ENCODE measurements around the gene STXBP4. TPM values are rescaled to one million over a fixed set of nuclear protein-coding genes. Genes with fewer than 3 reads are reported as not detected.

Gene STXBP4
- total RNA-seq, 1 experiment from 2014 or later = 12.0 TPM

- TF ChIP-seq CREB1 (CRISPR knock-in tag; IDR thresholded peaks at IDR 0.05) = no peak
- TF ChIP-seq AR (CRISPR knock-in tag; IDR thresholded peaks at IDR 0.05) = no peak
Observed at GRCh38 chr17:54947396-54947795, 21.2 kb upstream of the STXBP4 start (continued).

- H3K36me3 Mint-ChIP-seq = peaks cover 60% of the 10 kb centered on the region
- no peaks in the 10 kb centered on the region for H3K9me3 Mint-ChIP-seq
- ChIA-PET POLR2A (no interaction called here), CTCF (no interaction called here)
- H3K4me1 Mint-ChIP-seq = no peaks in the 10 kb centered on the region
- no peak overlapping the region for H3K4me3 Mint-ChIP-seq
- ATAC-seq (no peak), DNase-seq (ENCODE audit: low spot score) (no peak)
- H3K27me3 Mint-ChIP-seq (ENCODE audit: low read depth) = no peaks in the 10 kb centered on the region
- H3K27ac Mint-ChIP-seq = no peak overlapping the region
- TF ChIP-seq NR2C2 (CRISPR knock-in tag; IDR thresholded peaks at IDR 0.05) = no peak
- TF ChIP-seq ZNF263 (CRISPR knock-in tag; IDR thresholded peaks at IDR 0.05; ENCODE audit: low read depth) = no peak
- TF ChIP-seq E2F4 (CRISPR knock-in tag; IDR thresholded peaks at IDR 0.05; ENCODE audit: borderline replicate concordance, low read depth) = no peak
- TF ChIP-seq ZNF396 (CRISPR knock-in tag; IDR thresholded peaks at IDR 0.05; ENCODE audit: borderline replicate concordance) = no peak
- no peak for TF ChIP-seq ZNF512 (CRISPR knock-in tag; IDR thresholded peaks at IDR 0.05; ENCODE audit: borderline replicate concordance)
- TF ChIP-seq ERG (CRISPR knock-in tag; IDR thresholded peaks at IDR 0.05) = no peak
- TF ChIP-seq SMAD4 (CRISPR knock-in tag; IDR thresholded peaks at IDR 0.05) = no peak
- no peak for TF ChIP-seq USF1 (CRISPR knock-in tag; IDR thresholded peaks at IDR 0.05)
- TF ChIP-seq TP53 (CRISPR knock-in tag; IDR thresholded peaks at IDR 0.05) = no peak
- TF ChIP-seq MAX (CRISPR knock-in tag; IDR thresholded peaks at IDR 0.05) = no peak
- TF ChIP-seq E2F5 (CRISPR knock-in tag; IDR thresholded peaks at IDR 0.05) = no peak
- TF ChIP-seq NR1H2 (CRISPR knock-in tag; IDR thresholded peaks at IDR 0.05) = no peak
- no peak for TF ChIP-seq FOXP1 (CRISPR knock-in tag; IDR thresholded peaks at IDR 0.05; ENCODE audit: borderline replicate concordance)
- TF ChIP-seq ZNF532 (CRISPR knock-in tag; IDR thresholded peaks at IDR 0.05; ENCODE audit: borderline replicate concordance) = no peak
- no peak for TF ChIP-seq RELA (CRISPR knock-in tag; IDR thresholded peaks at IDR 0.05; ENCODE audit: borderline replicate concordance)
- no peak for TF ChIP-seq KAT7 (CRISPR knock-in tag; IDR thresholded peaks at IDR 0.05; ENCODE audit: borderline replicate concordance)
- TF ChIP-seq ZNF425 (CRISPR knock-in tag; conservative IDR thresholded peaks at IDR 0.05) = no peak
- TF ChIP-seq ATF1 (CRISPR knock-in tag; IDR thresholded peaks at IDR 0.05) = no peak
- TF ChIP-seq GTF2I (CRISPR knock-in tag; conservative IDR thresholded peaks at IDR 0.05) = no peak
Observed at GRCh38 chr17:54948380-54948779, 20.2 kb upstream of the STXBP4 start.

Data from WTC11 (cell line).